NCI-H748 (cell line): ENCODE results near the gene RELN.
"Not testable (repeated sequence)": the region's sequence is repeated elsewhere in the genome, so short reads cannot be mapped to it uniquely, and the experiment has no call there.

Experiments used
- DNase-seq: peaks from one replicate; lab custom pipeline; 2025; ENCODE audit not compliant: unreplicated experiment; lab: John Stamatoyannopoulos, UW

The RELN gene

GRCh38 chr7:103795787-103796186 is 193.7 kb downstream of the RELN start:
- DNase-seq = peak; percentile 82

DNA sequence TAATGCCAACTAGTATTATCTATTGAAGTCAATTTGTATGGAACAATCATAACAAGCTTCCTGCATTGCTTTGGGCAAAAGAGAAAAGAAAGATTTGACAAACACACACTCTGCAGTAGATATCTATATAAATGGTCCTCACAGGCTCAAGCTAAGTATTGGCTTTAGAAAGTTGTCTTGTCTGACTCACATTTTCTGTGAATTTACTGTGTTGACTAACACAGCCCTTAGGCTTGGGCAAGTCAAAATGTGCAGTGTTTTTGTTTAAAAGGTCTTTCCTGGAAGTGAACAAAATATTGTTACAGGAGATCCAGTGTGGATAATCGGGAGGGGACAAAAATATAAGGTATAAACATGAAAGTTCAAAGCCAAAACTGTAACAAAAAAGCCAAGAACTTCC is 194.4 kb downstream of the RELN start:
- no peak for DNase-seq

GRCh38 chr7:103794424-103794823 is 195.0 kb downstream of the RELN start:
- no peak for DNase-seq

DNA sequence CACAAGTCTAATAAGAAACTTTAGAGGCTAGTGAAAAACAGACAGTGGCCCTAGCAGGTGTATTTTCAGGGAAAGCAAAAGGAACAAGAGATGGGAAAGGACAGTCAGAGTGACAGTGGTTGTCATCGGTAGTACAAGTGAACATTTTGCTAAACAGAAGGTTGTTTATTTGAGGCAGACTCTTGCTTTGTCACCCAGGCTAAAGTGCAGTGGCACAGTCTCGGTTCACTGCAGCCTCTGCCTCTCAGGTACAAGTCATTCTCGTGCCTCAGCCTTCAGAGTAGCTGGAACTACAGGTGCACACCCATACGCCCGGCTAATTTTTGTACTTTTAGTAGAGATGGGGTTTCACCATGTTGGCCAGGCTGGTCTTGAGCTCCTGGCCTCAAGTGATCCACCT is 195.8 kb downstream of the RELN start:
- no peak for DNase-seq

DNA sequence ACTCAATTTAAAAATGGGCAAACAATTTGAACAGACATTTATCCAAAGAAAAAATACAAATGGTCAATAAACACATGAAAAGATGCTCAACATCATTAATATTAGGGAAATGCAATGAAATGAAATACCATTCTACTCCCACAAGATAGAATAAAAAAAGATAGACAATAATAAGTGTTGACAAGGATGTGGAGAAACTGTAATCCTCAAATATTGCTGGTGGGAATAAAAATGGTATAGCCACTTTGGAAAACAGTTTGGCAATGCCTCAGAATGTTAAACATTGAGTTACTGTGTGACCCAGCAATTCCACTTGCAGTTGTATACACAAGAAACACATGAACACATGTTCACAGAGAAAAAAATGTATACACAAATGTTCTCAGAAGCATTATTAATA is 197.6 kb downstream of the RELN start:
- no peak for DNase-seq

DNA sequence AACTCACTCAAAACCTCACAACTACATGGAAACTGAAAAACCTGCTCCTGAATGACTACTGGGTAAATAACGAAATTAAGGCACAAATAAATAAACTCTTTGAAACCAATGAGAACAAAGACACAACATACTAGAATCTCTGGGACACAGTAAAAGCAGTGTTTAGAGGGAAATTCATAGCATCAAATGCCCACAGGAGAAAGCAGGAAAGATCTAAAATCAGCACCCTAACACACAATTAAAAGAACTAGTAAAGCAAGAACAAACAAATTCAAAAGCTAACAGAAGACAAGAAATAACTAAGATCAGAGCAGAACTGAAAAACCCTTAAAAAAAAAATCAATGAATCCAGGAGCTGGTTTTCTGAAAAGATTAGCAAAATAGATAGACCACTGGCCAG is 202.4 kb downstream of the RELN start:
- DNase-seq = not testable (repeated sequence)

- DNase-seq = no peak
Observed at GRCh38 chr7:103784646-103785286, 204.7 kb downstream of the RELN start.

DNA sequence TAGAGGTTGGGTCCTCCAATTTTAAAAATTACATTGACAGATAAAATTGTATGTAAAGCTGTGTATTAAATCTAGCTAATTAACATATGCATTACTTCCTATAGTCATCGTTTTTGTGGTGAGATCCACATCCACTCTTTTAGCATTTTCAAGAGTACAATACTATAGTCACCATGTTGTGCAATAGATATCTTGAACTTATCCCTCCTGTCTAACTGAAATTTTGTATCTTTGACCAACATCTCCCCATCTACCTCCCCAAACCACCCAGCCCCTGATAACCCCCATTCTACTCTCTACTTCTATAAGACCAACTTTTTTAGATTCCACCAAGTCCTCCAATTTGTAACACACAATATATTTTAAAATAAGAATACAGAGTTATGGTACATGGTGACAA is 208.0 kb downstream of the RELN start:
- no peak for DNase-seq

DNA sequence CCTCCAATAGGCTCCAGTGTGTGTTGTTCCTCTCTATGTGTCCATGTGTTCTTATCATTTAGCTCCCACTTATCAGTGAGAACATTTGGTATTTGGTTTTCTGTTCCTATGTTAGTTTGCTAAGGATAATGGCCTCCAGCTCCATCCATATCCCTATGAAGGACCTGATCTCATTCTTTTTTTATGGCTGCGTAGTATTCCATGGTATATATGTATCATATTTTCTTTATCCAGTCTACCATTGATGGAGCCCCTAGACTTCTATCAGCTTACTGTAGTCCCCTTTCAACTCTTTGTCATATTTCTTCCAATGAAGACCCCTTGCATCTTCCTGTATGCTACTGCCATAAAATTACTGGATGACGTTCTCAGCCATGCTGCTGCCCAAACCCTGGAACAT is 208.9 kb downstream of the RELN start:
- DNase-seq = not testable (repeated sequence)

GRCh38 chr7:103777440-103777839 is 212.0 kb downstream of the RELN start:
- DNase-seq = no peak

GRCh38 chr7:103773726-103774125 is 215.7 kb downstream of the RELN start:
- DNase-seq = no peak

DNA sequence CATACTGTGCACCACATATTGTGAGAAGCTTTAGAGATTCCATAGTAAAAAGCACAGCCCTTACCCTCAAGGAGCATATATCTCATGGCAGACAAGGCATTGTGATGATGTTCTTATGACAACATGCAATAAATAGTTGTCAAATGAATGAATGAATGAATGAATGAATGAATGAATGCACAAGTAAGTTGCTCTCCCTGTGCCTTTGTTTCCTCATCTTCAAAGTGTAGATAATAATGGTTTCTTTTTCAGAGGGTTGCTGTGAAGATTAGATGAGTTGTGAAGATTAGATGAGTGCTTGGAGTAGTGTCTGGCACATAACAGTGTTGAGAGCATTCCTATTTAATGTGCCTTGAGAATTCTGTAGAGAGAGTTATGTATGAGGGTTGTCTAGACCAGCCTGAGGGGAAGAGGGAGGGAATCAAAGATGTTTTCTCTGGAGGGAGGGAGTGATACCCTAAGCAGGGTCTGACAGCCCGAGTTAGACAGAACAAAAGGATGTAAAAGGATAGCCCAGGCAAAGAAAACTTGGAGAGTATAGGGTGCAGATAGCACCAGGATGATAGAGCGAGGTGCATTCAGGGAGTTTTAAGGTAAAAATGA is 217.2 kb downstream of the RELN start:
- no peak for DNase-seq

- DNase-seq = no peak
Observed at GRCh38 chr7:103771294-103771693, 218.2 kb downstream of the RELN start.

DNA sequence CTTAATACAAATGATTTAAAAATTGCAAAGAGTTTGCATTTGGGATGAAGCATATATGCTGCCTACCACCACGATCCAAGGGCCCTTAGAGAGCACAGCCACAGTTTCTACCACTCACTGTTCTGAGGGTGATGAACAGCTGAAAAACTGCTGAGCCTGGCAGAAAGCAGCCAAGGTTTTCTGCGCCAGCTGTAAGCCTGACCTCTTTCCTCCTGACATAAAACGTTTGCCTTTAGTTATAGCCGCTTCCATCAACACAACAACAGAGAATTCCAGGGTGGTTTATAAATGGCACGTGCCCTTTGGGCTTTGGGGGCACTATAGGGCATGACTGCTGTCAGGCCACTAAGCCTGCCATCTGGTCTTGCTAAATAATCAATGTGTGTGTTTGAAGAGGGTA is 222.8 kb downstream of the RELN start:
- no peak for DNase-seq

- DNase-seq = no peak
Observed at GRCh38 chr7:103765901-103766300, 223.6 kb downstream of the RELN start.

DNA sequence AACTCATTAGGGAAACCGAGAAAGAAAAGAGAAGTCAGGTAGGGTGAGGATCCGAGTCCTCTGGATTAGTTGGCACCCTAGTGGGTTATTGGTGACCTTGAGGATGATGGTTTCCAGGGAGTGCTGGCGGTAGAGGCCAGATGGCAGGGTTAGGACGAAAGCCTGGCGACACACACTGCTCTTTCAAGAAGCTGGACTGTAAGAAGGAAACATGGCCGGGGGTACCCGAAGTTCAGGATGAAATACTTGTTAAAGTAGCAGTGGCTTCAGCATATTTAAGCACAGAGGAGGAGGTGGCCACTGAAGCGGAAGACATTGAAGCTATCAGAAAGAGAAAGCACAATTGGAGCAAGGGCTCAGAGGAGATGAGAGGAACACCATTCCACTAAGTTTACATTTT is 224.6 kb downstream of the RELN start:
- no peak for DNase-seq

DNA sequence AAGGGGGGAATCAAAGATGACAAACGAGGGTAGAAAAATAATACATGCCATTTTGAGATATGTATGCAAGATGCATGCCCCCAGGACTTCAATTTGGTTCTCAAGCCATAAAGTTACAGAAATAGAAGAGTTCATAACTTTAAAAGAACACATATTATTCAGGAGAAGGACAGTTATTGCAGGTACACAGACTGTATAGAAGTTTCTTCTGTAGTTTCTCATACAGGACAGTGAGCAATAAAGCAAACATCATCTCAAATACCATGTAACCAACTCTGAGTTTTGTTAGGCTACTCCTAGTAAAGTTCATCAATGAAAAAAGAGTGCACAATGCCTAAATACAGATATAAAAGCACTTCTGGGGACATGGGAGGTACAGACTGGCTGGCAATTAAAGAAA is 226.6 kb downstream of the RELN start:
- DNase-seq = no peak

- DNase-seq = no peak
Observed at GRCh38 chr7:103762065-103762760, 227.2 kb downstream of the RELN start.

DNA sequence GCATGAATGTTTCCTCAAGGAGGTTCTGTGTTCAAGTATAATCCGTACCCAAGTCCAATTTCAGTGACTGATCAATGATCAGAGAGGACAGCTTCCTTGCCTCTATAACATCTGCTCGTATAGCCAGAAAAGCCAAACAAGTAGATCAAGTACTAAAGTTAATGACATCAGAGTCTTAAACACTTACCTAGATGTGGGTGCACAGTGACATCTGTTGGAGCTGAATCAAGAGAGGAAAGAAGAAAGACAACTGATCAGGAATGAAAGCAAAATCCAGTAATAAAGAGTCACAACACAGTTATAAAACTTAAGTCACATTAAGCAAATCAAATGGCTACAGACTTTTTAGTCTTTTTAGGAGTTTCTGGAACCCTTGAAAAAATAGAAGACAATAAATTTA is 236.5 kb downstream of the RELN start:
- no peak for DNase-seq

GRCh38 chr7:103751311-103751880 is 238.1 kb downstream of the RELN start:
- no peak for DNase-seq

DNA sequence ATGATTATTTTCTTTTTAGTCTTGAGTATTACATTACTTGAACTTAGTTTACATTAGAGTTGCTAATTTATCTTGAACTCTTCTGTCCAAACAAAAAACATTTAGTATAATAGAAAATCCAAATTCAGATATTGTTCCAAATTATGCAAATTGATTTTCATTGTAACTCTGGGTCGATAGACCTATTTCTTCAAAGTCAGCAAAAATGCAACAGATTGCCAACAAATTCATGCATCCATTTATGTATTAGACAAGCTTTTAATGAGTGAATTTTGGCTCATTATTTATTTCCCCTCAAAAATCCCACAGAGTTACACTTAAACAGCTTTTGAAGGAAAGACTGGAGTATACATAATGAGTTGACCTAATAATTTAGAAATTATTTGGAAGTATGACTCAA is 240.8 kb downstream of the RELN start:
- no peak for DNase-seq

- DNase-seq = no peak
Observed at GRCh38 chr7:103735377-103735776, 254.1 kb downstream of the RELN start.
